ENCODE measurements around the gene GPR158. TPM values are rescaled to one million over a fixed set of nuclear protein-coding genes. Genes with fewer than 3 reads are reported as not detected.

The GPR158 gene
- total RNA-seq, 1 donor from 2014 or later: 0.12 TPM

DNA sequence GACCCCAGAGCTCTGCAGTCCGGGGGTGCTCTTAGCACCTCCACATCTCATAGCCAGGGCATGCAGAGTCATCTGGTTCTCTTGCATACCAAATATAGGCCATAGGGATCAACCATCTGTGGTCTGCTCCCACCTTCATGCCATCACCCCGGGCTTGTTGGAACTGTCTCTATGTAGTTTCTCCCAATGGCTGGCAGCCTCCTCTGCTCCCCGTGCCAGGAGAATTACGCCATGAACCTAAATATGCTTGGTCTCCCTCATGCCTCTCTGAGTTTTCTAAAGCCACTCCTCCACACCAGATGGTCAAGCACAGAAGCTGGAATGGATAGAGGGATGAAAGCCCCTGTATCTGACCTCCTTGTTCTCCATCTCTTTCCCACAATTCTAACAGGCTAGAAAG, 456.7 kb downstream of the GPR158 start:
- Histone ChIP-seq H3K9me3 (no peaks in the 10 kb centered on the region), H3K4me3 (no peak overlapping the region), H3K36me3 (no peaks in the 10 kb centered on the region), H3K27me3 (ENCODE audit: low read depth) (no peaks in the 10 kb centered on the region), H3K27ac (no peak overlapping the region), H3K4me1 (no peaks in the 10 kb centered on the region)
- intact Hi-C loops (cut with DNase I): no loop called here
- ATAC-seq: no peak
- no peak for DNase-seq
- TF ChIP-seq, protein P1, sequence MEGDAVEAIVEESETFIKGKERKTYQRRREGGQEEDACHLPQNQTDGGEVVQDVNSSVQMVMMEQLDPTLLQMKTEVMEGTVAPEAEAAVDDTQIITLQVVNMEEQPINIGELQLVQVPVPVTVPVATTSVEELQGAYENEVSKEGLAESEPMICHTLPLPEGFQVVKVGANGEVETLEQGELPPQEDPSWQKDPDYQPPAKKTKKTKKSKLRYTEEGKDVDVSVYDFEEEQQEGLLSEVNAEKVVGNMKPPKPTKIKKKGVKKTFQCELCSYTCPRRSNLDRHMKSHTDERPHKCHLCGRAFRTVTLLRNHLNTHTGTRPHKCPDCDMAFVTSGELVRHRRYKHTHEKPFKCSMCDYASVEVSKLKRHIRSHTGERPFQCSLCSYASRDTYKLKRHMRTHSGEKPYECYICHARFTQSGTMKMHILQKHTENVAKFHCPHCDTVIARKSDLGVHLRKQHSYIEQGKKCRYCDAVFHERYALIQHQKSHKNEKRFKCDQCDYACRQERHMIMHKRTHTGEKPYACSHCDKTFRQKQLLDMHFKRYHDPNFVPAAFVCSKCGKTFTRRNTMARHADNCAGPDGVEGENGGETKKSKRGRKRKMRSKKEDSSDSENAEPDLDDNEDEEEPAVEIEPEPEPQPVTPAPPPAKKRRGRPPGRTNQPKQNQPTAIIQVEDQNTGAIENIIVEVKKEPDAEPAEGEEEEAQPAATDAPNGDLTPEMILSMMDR (IDR thresholded peaks at IDR 0.05): no peak

DNA sequence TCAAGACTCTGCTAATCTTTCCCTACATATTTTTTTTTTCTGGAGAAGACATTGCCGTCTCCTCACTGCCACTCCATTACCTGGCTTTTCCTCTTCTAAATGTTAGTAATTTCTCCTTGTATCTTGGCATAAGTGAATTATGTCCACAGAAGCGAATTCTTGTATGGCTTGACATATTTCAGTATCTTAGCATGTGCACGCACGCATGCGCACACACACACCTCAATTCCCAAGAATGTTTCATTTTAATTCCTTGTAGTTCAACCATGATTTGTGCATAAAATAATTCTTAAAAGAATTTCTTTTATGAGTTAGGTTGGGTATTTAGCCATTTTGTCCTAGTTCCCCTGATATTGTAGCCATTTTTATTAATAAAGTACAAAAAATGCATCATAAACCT, 458.0 kb downstream of the GPR158 start:
- H3K9me3 ChIP-seq: no peaks in the 10 kb centered on the region
- DNase-seq (no peak), ATAC-seq (no peak)
- H3K4me3 ChIP-seq: no peak overlapping the region
- H3K27ac ChIP-seq: no peak overlapping the region
- no peaks in the 10 kb centered on the region for H3K4me1 ChIP-seq
- no peaks in the 10 kb centered on the region for H3K27me3 ChIP-seq (ENCODE audit: low read depth)
- TF ChIP-seq, protein P1 (IDR thresholded peaks at IDR 0.05): no peak
- no peaks in the 10 kb centered on the region for H3K36me3 ChIP-seq
- intact Hi-C loops (cut with DNase I): no loop called here

DNA sequence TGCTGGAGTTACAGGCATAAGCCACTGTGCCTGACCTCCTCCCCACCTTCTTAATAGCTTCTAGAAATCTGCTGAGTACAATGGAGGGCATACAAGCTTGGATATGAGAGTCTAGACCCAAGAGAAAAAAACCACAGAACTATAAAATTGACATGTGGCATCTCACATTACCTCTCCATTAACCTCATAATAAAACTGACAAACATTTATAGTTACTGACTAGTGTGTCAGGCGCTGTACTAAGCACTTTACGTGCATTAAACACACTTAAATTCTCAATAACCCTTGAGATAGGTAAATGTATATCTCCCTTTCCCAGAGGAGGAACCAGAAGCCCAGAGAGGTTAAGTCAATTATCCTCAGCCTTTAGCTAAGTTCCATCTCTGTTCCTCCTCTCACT, 458.7 kb downstream of the GPR158 start:
- Histone ChIP-seq H3K4me1 (no peaks in the 10 kb centered on the region), H3K27ac (no peak overlapping the region), H3K36me3 (no peaks in the 10 kb centered on the region), H3K4me3 (no peak overlapping the region), H3K9me3 (no peaks in the 10 kb centered on the region), H3K27me3 (ENCODE audit: low read depth) (no peaks in the 10 kb centered on the region)
- ATAC-seq: no peak
- no peak for DNase-seq
- TF ChIP-seq, protein P1 (IDR thresholded peaks at IDR 0.05): no peak
- intact Hi-C loops (cut with DNase I): no loop called here

DNA sequence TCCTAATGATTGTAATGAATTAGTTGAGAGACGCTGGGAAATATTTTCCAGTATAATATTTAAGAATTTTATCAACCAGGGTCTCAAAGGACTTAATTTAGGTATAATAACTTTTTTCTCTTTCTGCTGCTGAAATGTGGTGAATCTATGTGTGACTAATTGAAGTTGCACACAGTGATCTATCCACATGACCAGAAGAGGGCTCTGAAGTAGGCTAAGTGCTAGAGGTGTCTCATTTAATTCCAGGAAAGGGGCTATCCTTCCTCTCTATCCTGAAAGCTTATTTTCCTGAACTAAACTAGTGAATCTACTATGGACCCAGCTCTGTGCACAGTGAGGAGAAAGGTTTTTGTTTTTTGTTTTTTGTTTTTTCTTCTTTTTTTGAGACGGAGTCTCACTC, 464.8 kb downstream of the GPR158 start:
- no peaks in the 10 kb centered on the region for H3K36me3 ChIP-seq
- TF ChIP-seq, protein P1 (IDR thresholded peaks at IDR 0.05): no peak
- ATAC-seq (no peak), DNase-seq (no peak)
- no peak overlapping the region for H3K4me3 ChIP-seq
- H3K27me3 ChIP-seq (ENCODE audit: low read depth): no peaks in the 10 kb centered on the region
- H3K4me1 ChIP-seq: no peaks in the 10 kb centered on the region
- no peaks in the 10 kb centered on the region for H3K9me3 ChIP-seq
- H3K27ac ChIP-seq: no peak overlapping the region
- intact Hi-C loops (cut with DNase I): no loop called here

DNA sequence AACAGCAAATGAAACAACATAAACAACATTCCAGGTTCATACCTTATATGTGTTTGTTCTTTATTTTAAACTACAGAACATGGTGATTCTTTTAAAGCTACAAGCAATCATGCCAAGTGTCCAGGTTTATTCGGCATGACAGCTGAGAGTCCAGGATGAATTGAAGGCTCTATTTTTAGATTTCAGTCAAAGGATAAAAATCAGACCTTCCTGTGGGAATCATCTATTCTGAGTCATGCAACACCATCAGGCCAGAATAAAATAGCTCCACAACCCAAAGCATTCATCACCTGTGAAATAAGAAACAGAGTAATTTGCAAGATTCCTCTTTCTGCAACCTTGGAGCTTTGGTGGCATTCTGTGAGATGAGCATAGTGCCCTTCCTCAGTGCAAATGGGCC, 466.8 kb downstream of the GPR158 start:
- no peak overlapping the region for H3K27ac ChIP-seq
- intact Hi-C loops (cut with DNase I): no loop called here
- no peak for DNase-seq
- no peaks in the 10 kb centered on the region for H3K9me3 ChIP-seq
- no peaks in the 10 kb centered on the region for H3K4me1 ChIP-seq
- H3K27me3 ChIP-seq (ENCODE audit: low read depth): no peaks in the 10 kb centered on the region
- TF ChIP-seq, protein P1 (IDR thresholded peaks at IDR 0.05): no peak
- H3K36me3 ChIP-seq: no peaks in the 10 kb centered on the region
- ATAC-seq: no peak
- H3K4me3 ChIP-seq: no peak overlapping the region

DNA sequence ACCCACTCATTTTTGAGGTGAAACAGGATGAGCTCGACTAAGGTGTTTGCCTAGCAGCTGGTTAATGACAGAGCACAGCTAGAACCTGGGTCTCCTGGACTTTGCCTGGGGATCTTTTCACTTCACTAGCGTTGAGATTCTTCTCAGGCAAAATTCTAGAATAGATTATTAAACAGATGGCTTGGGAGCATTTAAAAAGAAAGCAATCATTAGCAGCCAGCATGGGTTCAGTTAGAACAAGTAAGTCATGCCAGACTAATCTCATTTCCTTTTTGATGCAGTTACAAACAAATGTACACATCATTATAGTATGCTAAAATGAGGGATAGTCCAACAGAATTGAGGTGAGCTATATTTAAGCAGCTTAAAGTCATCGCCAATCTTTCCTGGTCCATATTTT, 467.9 kb downstream of the GPR158 start:
- H3K27me3 ChIP-seq (ENCODE audit: low read depth): no peaks in the 10 kb centered on the region
- H3K9me3 ChIP-seq: no peaks in the 10 kb centered on the region
- TF ChIP-seq, protein P1 (IDR thresholded peaks at IDR 0.05): no peak
- no peak for DNase-seq
- no peak overlapping the region for H3K4me3 ChIP-seq
- ATAC-seq: no peak
- intact Hi-C loops (cut with DNase I): no loop called here
- no peaks in the 10 kb centered on the region for H3K36me3 ChIP-seq
- no peak overlapping the region for H3K27ac ChIP-seq
- no peaks in the 10 kb centered on the region for H3K4me1 ChIP-seq
